Fibroblast of skin of right biceps (primary cell): ENCODE measurements around the gene CCDC186.
A peak's percentile ranks its signal among the peaks of the same experiment; 100 is the strongest.

Source experiments
- DNase-seq: peaks from one replicate; pipeline ENCODE4 v3.0.0-alpha.2; 2013

Gene CCDC186

DNA sequence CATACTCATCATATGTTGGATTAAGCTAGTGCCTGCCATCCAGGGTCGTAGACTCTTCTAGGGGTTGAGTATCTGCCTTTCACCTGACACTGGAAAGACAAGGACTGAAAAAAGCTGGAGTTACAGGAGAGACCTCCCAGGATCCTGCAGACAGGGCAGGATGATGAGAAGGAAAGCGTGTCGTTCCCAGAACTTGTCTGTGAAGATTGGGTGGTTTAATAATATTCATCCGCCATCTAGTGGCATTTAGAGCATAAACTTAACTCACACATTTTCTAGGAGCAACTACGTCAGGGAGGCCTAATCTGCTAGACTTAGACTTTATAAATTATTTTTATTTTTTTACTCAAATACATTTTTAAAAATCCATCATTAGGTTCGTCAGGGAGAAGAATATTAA is 70.7 kb downstream of the CCDC186 start:
- DNase-seq, result peak; percentile 63

DNA sequence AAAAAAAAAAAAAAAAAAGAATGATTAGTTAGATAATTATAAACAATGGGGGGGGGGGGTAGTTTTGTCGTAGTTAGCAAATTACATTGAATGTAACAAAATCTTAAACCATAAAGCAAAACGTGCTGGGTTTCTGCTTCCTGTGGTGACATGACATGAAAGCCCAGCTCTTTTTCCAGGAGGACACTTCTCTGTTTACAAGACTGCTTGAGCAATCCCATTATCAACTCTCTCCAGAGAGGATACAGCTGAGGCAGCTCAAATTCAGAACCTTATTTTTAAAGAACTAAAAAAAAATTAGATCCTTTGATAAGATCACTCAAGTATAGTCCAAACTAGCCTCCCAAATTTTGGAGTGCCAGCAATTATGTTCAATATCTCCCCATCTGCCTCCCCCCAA is 71.7 kb downstream of the CCDC186 start:
- DNase-seq, result no peak

DNA sequence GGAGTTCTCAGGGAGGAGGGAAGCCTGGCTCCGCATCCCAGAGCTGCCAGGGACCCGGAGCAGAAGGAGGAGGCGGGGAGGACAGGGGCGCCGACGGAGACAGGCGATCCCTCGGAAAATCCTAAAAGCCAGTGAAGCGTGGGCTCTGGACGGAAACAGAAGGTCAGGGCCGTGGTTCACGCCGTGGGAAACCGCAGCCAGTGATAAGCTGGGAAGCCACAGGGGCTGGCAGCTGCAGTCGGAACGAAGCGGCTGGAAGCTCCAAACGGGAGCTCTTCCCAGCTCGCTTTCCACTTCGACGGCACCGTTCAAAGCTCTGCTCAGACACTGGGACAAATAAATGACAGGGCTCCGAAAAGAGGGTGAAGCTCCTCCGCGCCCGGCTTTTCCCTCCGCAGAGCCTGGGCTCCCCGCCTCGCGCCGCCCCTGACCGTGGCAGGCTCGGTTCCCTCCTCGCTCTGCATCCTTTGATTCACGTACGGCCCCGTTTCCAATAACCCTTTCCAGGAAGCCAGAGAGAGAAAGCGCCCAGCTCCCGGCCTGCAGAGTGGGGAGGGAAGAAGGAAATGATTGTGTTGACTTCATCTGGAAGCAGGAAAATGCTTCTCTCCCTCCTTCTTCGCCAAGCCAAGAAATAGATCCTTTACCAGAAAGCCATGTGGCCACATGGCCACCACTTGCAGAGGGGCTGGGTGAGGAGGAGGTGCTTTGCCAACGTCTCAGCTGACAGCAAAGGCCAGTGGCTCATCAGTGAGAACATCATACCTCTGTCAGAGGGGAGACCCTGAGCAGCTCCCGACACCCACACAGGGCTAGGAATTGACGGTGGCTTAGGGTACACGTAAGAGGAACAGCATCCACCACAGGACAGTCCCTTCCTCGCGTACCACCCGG is 72.9 kb downstream of the CCDC186 start:
- peak; percentile 23 for DNase-seq

DNA sequence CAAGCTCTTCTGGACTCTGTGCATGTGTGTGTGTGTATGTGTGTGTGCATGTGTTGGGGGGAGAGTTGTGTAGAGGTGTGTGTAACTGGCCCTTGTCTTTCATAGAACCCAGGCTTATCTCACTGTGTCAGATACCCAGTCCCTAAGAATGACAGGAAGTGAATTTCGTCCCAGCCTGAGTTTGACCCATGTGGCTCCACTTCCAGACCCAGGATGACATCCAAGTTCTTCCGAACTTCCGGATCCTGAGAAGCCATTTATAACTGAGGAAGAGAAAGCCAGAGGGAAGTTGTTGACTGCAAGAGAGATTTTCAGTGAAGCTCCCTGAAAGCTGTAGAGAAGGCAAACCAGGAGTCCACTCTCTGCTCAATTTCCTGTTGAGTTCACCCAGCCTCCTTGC is 77.1 kb downstream of the CCDC186 start:
- DNase-seq, result no peak

DNA sequence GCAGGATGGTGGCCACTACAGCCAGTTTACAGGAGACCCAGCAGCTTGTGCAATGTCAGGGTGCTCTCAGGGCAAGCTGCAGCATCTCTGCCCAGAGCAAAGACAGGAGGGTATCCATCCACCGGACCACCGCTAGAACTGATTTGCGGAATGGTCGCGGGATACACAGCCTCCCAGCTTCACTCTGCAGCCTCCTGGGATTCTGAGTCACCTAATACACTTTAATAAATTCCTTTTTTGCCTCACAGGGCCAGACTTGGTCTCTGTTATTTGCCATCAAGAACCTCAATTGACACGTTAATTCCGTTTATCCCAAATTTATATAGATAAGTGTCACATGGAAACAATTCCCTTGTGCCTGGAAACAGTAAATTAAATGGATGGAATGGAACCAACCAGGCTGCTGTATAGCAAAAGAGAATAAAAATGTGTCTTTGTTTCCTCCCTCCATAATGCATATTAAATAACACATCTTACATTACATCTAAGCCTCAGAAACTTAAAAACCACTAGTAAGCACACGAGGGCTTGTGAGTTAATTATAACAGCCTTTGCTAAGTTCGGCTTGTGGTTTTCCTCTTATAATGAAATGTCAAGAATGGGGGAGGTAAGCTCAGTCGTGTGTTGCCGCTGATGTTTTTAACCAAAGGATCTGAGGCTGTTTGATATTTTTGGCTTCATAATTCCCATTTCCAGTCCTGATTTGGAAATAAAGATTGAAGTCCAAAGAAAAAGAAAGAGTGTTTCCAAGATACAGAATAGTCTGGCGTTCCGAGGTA is 78.3 kb downstream of the CCDC186 start:
- DNase-seq, result peak; percentile 24

DNA sequence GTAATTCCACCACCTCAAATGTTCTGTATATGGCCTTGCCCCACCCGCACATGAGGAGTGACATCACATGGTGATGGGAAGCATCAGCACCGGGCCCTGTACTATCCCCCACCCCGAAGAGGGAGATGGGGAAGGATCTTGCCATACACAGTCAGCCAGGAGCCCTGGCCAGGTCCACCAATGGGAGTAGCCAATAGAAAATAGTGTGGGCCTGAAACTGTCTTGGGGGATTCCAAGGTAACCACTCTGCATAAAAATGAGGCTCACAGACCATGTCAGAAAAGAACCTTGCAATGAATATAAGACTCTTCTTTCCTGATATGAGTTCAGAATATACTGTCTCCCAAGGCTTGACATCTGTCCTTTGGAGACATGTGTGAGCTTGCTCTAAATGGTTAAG is 79.2 kb downstream of the CCDC186 start:
- no peak for DNase-seq

DNA sequence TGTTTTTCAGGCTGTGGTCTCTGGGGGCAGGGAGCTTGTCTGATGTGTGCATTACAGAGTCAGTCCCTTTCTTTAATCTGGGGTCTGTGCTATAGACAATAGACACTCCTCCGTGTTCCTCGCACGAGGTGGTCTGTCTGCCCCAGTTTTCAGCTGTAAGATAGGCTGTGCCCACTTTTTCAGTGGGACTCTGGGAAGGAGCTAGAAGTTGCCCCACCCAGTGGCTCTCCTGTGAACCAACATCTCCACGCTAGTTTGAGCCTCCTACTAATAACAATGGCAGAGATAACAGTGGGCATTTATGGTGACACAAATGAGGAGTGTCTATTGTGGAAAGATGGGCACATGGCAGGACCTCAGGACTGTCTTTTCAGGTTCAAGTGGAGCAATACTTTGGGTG is 86.3 kb downstream of the CCDC186 start:
- no peak for DNase-seq

DNA sequence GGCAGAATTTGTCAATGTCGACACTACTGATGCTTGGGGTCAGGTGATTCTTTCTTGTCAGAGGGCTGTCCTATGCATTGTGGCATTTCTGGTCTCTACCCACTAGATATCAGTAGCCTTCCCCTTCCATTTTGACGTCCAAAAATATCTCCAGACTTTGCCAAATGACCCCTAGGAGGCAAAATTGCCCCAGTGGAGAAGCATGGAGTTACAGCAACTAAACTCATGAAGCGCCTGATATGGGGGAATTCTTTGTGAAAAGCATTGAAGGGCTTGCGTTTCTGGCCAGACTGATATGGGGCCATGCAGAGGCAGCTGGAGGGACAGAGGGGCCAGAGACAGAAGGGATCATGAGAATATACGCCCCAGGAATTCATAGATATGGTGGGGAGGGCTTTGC is 86.7 kb downstream of the CCDC186 start:
- no peak for DNase-seq

DNA sequence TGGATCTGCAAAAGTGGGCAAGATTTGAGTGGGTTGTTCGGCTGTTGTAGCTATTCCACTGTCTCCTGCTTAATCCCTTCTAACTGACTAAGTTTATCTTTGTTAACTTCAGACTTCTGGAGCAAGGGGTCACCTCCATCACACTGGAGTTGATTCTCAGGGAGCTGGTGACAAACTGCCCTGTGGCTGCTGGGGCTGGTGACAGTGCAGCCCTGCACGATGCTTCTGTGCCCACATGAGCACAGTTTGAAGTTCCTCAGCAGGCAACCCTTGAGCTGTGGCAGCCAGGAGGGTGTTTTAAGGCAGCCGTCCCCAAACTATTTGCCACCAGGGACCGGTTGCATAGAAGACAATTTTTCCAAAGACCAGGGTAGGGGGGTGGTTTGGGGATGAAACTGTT is 89.8 kb downstream of the CCDC186 start:
- no peak for DNase-seq

DNA sequence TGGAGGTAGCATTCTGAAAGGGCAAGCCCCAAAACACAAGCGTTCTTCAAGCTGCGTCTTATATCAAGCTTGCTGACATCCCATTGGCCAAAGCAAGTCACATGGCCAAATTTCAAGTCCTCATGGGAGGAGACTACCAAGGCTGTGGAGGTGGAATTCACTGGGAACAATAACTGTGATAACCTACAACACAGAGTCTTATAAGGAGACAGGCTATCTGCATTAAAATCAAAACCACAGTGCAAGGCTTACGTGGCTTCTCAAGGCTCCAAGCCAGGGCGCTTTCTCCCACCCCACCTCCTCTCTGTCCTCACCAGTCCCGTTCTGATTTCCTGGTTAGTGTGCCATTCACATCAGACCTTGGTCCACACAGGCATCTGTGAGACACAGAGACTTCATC is 91.0 kb downstream of the CCDC186 start:
- DNase-seq, result no peak

DNA sequence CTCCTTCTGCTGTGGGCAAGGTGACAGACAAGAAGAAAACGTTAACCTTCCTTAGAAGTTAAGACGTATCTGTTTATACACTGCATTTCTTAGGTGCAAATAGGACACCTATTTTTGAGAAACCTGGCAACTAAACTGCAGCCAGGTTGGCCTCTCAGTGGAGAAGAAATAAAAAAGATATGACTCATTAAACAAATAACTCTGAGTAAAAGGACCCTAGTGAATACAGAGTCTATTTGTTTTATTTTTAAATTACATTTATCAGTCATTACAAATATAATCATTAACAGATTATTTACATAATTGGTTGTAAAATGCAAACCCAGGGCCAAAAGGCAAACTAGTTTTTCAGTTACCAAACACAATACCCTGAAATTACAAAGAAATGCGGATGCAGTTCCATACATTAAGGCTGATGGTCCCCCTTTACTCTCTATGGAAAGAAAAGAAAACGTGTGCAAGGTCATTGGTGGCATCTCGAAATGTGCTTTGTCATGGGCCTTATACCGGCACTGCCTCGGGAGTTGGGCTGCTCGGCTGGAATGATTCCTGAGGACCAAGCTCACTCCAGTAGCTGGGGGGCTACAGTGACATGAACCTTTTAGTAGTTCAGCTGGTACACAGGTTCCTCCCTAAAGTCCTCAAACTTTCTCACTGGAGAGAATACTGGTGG is 92.0 kb downstream of the CCDC186 start:
- DNase-seq, result no peak

DNA sequence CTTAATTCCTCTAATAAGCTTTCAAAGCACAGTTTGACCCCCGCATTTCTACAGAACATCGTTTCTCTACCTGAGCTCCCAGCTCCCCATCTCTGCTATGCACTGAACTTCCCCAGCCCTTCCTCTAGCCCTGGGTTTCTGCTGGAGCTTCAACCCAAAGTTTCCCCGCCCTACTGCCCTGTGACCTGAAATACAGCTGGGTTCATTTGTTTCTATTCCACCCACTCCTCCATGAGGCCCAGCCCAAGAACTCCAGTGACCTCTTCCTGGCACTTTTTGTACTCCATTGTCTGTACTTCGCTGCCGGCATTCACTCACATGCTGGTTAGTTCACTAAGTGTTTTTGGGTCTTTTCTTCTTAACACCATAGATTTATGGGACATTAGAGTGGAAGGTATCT is 94.6 kb downstream of the CCDC186 start:
- no peak for DNase-seq

DNA sequence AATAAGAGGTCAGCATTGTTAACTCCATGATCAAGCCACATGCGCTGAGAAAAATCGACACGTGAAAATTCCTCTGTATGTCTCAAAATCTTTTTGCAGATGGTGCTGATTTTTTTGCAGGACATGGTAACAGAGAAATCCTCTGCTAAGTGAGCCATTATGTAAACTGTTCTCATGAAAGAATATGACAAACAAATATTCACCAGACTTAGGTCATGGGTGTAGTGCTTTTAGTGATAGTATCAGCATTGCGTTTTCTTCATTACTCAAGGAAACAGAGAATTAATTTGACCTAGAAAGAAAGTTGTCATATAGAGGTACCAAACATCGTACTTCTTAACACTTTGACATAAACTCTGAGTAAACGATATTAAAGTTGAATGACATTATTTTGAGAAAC is 95.7 kb downstream of the CCDC186 start:
- DNase-seq, result no peak

DNA sequence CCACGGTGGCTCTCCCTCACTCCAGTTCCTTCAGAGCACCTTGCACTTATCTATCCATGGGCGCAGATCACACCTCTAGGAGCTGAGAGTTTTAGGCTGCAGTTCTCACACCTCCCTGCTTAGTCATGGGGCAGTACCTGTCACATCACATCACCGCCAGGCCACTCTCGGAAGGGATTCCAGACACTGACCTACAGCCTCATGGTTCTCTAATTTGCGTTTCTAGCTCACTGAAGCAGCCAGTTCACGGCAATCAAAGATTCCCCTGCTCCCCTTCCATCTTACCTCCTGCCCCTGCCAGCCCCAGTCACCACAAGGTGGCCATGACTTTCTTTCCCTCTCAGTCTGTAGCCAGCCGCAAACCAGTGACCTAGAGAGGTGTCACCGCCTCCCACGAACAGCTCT is 96.2 kb downstream of the CCDC186 start:
- DNase-seq, result no peak

DNA sequence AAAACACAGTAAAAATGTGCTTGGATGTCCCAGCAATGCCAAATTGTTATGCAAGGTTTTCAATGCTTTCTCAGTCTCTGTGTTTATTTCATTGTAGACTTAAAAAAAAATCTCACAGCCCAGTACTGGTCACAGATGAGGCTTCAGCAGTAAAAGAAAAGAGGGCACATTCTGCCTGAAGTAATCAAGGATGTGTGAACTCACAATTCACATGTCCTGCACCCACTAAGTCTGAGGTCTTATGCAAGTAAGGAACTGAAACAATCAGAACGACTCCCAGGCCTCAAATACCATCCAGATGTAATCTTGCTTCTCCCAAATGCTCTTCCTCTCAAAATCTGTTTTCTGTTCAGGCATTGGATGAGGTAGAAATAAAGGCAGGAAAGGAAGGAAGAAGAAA is 96.7 kb downstream of the CCDC186 start:
- DNase-seq, result no peak

DNA sequence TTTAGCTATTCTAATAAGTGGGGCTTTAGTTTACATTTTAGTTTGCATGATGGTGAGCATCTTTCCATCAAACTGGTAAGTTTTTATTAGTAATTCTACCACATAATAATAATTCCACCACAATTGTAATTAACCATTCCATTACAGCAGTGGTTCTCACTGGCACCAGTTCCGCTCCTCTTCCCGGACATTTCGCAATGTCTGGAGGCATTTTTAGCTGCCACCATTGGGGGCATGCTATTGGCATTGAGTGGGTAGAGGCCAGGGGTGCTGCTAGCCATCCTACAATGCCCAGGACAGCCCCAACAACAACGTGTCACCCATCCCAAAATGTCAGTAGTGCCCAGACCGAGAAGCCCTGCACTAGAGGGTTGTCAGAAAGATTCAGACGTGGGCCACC is 98.9 kb downstream of the CCDC186 start:
- no peak for DNase-seq

DNA sequence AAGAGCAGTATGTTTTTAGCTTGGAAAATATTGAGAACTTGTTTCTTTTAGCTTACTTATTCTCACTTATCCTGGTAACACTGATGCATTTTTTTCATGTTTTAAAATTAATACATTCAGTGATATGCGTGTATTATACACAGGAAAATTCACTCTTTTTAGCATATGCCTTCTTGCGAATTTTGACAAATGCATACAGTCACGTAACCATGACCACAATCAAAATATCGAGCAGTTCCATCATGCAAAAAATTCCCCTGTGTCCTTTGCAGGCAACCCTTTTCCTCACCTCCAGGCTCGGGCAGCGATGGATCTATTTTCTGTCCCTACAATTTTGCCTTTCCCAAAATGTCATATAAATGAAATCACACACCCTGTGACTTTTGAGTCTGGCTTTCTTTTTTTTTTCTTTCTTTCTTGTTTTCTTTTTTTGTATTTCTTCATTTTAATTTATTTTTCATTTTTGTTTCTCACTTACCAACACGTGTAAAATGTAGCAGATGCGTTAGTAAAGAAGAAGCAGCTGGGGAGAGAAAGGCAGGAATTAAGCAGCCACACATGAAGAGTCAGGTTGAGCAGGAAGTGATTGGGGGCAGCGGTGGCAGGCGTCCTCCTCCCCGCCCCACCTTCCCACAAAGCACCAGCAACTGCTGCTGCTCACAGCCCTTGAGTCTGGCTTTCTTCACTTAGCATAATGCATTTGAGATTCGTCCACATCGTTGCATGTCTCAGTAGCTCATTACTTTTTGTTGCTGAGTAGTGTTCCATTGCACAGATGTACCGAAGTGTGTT is 100.4 kb downstream of the CCDC186 start:
- no peak for DNase-seq

DNA sequence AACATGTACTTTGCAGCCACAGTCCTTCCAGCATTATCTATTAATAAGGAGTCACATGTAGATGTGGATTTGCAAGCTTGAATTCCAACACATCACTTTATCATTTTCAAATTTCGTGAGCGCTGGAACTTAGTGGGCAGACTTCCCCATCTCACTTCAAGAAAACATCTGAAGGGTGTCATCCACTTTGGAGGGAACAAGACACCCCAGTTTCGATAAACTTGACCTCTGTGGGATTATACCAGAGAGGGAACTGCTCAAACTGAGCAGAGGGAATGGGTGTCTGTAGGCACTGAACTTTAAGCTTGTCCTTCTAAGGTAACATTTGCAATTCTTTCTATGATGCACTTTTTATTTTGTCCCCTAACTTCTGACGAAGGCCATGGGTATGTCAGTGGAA is 102.8 kb downstream of the CCDC186 start:
- no peak for DNase-seq
